SK-N-SH (cell line): Measurements from ENCODE around the gene SEC24D. TPM values are rescaled to one million over a fixed set of nuclear protein-coding genes. Genes with fewer than 3 reads are reported as not detected.

Experiments
- CTCF ChIA-PET: fragments of 300-600, 350-600 bp; formaldehyde crosslinking; extraction: SDS; loops from one replicate; lab custom pipeline; 2021; lab: Yijun Ruan, JAX
- POLR2A ChIA-PET: fragments of 350-600 bp; sonication (Branson Sonifier 250); formaldehyde crosslinking; extraction: SDS; loops from one replicate; lab custom pipeline; 2020; ENCODE audit warnings: antibody characterized with exemption, inconsistent platforms; lab: Yijun Ruan, JAX
- DNase-seq: peaks from one replicate; pipeline ENCODE4 v3.0.0; 2012
- H2AFZ ChIP-seq: fragments of 200-600 bp; sonication (generic); 2 replicates; pipeline ENCODE4 v1.8.1; 2016; ENCODE audit warnings: antibody characterized with exemption, mild to moderate bottlenecking, low read depth
- H3F3A ChIP-seq: fragments of 200-600 bp; sonication (generic); replicated peaks from 2 replicates; pipeline ENCODE3; 2016; ENCODE audit warnings: antibody characterized with exemption, mild to moderate bottlenecking; ENCODE audit not compliant: insufficient read depth
- H3K27ac ChIP-seq, 2 experiments: fragments of 200-500 bp in 1 of 2; fragments of 200-600 bp in 1 of 2; sonication (Bioruptor generic) in 1 of 2; sonication (generic), shearing (Covaris generic) in 1 of 2; 2 replicates each; pipeline versions ENCODE4 v1.5.1 to v1.6.1; 2014 to 2016; ENCODE audit warnings: low read depth in 2 of 2, inconsistent platforms in 1 of 2, low read length in 1 of 2, mild to moderate bottlenecking in 1 of 2, mixed read lengths in 1 of 2
- H3K27me3 ChIP-seq: fragments of 200-600 bp; sonication (generic), shearing (Covaris generic); 2 replicates; pipeline ENCODE4 v1.6.1; 2016; ENCODE audit warnings: mixed run types; ENCODE audit not compliant: insufficient read depth
- H3K36me3 ChIP-seq, 2 experiments: fragments of 200-500 bp in 1 of 2; fragments of 200-600 bp in 1 of 2; sonication (Bioruptor generic) in 1 of 2; sonication (generic) in 1 of 2; replicated peaks in 1 of 2; 2 replicates each; pipeline versions ENCODE3 to v1.5.1; 2014 to 2016; ENCODE audit warnings: low read length in 1 of 2, mild to moderate bottlenecking in 1 of 2; ENCODE audit not compliant: insufficient read depth in 2 of 2, control insufficient read depth in 1 of 2
- H3K4me1 ChIP-seq, 2 experiments: fragments of 200-500 bp in 1 of 2; fragments of 200-600 bp in 1 of 2; sonication (Bioruptor generic) in 1 of 2; sonication (generic), shearing (Covaris generic) in 1 of 2; 2 replicates each; pipeline versions ENCODE4 v1.5.1 to v1.6.1; 2014 to 2016; ENCODE audit warnings: low read depth in 1 of 2, low read length in 1 of 2, mixed run types in 1 of 2; ENCODE audit not compliant: insufficient read depth in 2 of 2, control insufficient read depth in 1 of 2
- H3K4me2 ChIP-seq: fragments of 200-600 bp; sonication (generic), shearing (Covaris generic); 2 replicates; pipeline ENCODE4 v1.6.1; 2017; ENCODE audit warnings: mixed run types
- H3K4me3 ChIP-seq, 2 experiments: fragments of 200-500 bp in 1 of 2; fragments of 200-600 bp in 1 of 2; sonication (Bioruptor generic) in 1 of 2; sonication (generic), shearing (Covaris generic) in 1 of 2; 2 replicates each; pipeline versions ENCODE4 v1.5.1 to v1.8.1; 2014 to 2016; ENCODE audit warnings: low read depth in 2 of 2, inconsistent platforms in 1 of 2, low read length in 1 of 2, mild to moderate bottlenecking in 1 of 2, mixed read lengths in 1 of 2, moderate library complexity in 1 of 2
- H3K79me2 ChIP-seq: fragments of 200-600 bp; sonication (generic); 2 replicates; pipeline ENCODE4 v1.8.1; 2017; ENCODE audit warnings: mild to moderate bottlenecking; ENCODE audit not compliant: insufficient read depth
- H3K9ac ChIP-seq: fragments of 200-600 bp; sonication (generic); 2 replicates; pipeline ENCODE4 v1.6.1; 2017; ENCODE audit warnings: mixed run types
- H3K9me2 ChIP-seq: fragments of 200-600 bp; sonication (generic); 2 replicates; pipeline ENCODE4 v1.6.1; 2017; ENCODE audit warnings: mixed run types
- H3K9me3 ChIP-seq: fragments of 200-600 bp; sonication (generic); 2 replicates; pipeline ENCODE4 v1.6.1; 2017; ENCODE audit warnings: mixed run types, mild to moderate bottlenecking, moderate library complexity
- H4K20me1 ChIP-seq: fragments of 200-600 bp; sonication (generic); 2 replicates; pipeline ENCODE4 v1.6.1; 2017; ENCODE audit warnings: mild to moderate bottlenecking, mixed run types; ENCODE audit not compliant: insufficient read depth
- CHD2 ChIP-seq: fragments of 150-350 bp; IDR thresholded peaks from 2 replicates; pipeline ENCODE4 v1.6.1; 2018; ENCODE audit warnings: low read length; ENCODE audit not compliant: partially characterized antibody
- ELF1 ChIP-seq: IDR thresholded peaks from 2 replicates; pipeline ENCODE4 v1.4.0; 2012
- EP300 ChIP-seq, 2 experiments: IDR thresholded peaks; 2 replicates each; pipeline versions ENCODE4 v1.4.0 to v1.6.1; 2012; ENCODE audit warnings: borderline replicate concordance in 1 of 2, low read depth in 1 of 2, low read length in 1 of 2
- FOXJ3 ChIP-seq: sonication (generic); formaldehyde crosslinking; IDR thresholded peaks from 2 replicates; pipeline ENCODE4 v1.5.1; 2020; ENCODE audit warnings: mild to moderate bottlenecking, missing genetic modification reagents
- IRF3 ChIP-seq: fragments of 150-350 bp; IDR thresholded peaks from 2 replicates; pipeline ENCODE4 v1.6.1; 2016; ENCODE audit warnings: mild to moderate bottlenecking, low read depth, low read length
- MEF2A ChIP-seq: IDR thresholded peaks from 2 replicates; pipeline ENCODE4 v1.4.0; 2012; ENCODE audit warnings: low read depth, borderline replicate concordance
- NFIC ChIP-seq: IDR thresholded peaks from 2 replicates; pipeline ENCODE4 v1.4.0; 2012; ENCODE audit warnings: borderline replicate concordance
- NRF1 ChIP-seq: IDR thresholded peaks from 2 replicates; pipeline ENCODE4 v1.6.1; 2012; ENCODE audit warnings: low read depth, mild to moderate bottlenecking, low read length
- PBX3 ChIP-seq: IDR thresholded peaks from 2 replicates; pipeline ENCODE4; 2012
- POLR2AphosphoS5 ChIP-seq: IDR thresholded peaks from 2 replicates; pipeline ENCODE4 v1.6.1; 2012; ENCODE audit warnings: low read depth, low read length
- RAD21 ChIP-seq: IDR thresholded peaks from 2 replicates; pipeline ENCODE4 v1.6.1; 2012; ENCODE audit warnings: mild to moderate bottlenecking, low read length
- RXRA ChIP-seq: IDR thresholded peaks from 2 replicates; pipeline ENCODE4 v1.4.0; 2012; ENCODE audit warnings: low read depth, mild to moderate bottlenecking, borderline replicate concordance
- SIN3A ChIP-seq: IDR thresholded peaks from 2 replicates; pipeline ENCODE4 v1.6.1; 2012; ENCODE audit warnings: low read depth, mild to moderate bottlenecking, low read length, moderate library complexity, borderline replicate concordance
- SMC3 ChIP-seq: IDR thresholded peaks from 2 replicates; pipeline ENCODE4 v1.6.1; 2012; ENCODE audit warnings: low read depth, low read length, improper control_type of control experiment
- USF1 ChIP-seq: IDR thresholded peaks from 2 replicates; pipeline ENCODE4 v1.4.0; 2012; ENCODE audit warnings: low read depth, borderline replicate concordance
- ZBTB33 ChIP-seq: IDR thresholded peaks from 2 replicates; pipeline ENCODE4 v1.4.0; 2012; ENCODE audit warnings: low read depth, borderline replicate concordance
- WGBS: methylation state at CpG from one replicate; pipeline ENCODE4 v1.1.6; 2017; ENCODE audit warnings: low lambda C conversion rate; 5-methylcytosine and 5-hydroxymethylcytosine counted together
- polyA plus RNA-seq, 3 experiments: library from polyadenylated mRNA; depleted of rRNA; stranded (reverse); fragments of >200 nt; gene quantifications; 2 replicates each; pipeline ENCODE4 v1.2.3, GENCODE V29; 2012
- TF ChIP-seq, protein P1 (sequence below): IDR thresholded peaks from 2 replicates; pipeline ENCODE4 v1.6.1; 2012; ENCODE audit warnings: mild to moderate bottlenecking, low read depth, low read length, moderate library complexity
- TF ChIP-seq, protein P2 (sequence below): fragments of 200-600 bp; sonication (generic); IDR thresholded peaks from 2 replicates; pipeline ENCODE4 v1.6.1; 2017; ENCODE audit warnings: antibody characterized with exemption, mild to moderate bottlenecking, moderate library complexity

The SEC24D gene
- polyA plus RNA-seq, 1 of the 3 experiments (the other 2 are of a cell fraction), result 32.2 TPM

DNA sequence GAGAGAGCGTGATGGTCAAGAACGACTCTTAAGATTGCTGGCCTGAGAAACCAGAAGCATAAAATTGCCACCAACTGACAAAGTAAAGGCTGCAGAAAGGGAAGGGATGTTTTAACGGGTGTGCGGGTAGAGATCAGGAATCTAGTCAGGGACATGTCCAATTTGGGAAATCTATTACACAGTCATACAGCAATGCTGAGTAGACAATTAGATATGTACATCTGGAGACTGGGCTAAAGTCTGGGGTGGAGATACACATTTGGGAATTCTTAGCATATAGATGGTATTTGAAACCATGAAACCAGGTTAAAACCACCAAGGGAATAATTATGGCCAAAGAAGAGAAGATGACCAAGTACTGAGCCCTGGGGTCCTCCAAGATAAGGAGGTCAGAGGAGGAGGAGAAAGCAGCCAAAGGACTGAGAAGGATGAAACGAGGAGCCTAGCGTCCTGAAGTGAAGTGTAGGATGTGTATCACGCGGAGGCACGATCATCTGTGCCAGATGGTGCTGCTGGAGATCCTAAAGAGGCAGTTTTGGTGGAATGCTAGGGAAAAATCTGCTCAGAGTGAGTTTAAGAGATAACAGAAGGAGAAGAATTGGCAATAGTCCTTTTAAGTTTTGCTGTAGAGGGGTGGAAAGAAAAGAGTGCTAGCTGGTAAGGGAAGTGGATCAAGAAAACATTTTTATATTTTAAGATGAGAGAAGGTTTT is 36.5 kb downstream of the SEC24D start:
- CTCF ChIA-PET, result no interaction called here
- no peak overlapping the region for H2AFZ ChIP-seq
- H3K27me3 ChIP-seq, result no peaks in the 10 kb centered on the region
- WGBS, result 95% methylated on average over 9 of the region's 9 CpGs
- H3K4me2 ChIP-seq, result no peak overlapping the region
- peaks cover 7% of the 10 kb centered on the region; the same call in 1 of the 2 replicates for H4K20me1 ChIP-seq
- no peak for DNase-seq
- TF ChIP-seq CHD2, result no peak
- no peak for TF ChIP-seq RAD21
- TF ChIP-seq RXRA, result no peak
- TF ChIP-seq FOXJ3, result no peak
- no peak for TF ChIP-seq SMC3
- no peak for TF ChIP-seq USF1
- TF ChIP-seq IRF3, result no peak
- TF ChIP-seq PBX3, result no peak
- no peak for TF ChIP-seq ZBTB33
- TF ChIP-seq, protein P1, sequence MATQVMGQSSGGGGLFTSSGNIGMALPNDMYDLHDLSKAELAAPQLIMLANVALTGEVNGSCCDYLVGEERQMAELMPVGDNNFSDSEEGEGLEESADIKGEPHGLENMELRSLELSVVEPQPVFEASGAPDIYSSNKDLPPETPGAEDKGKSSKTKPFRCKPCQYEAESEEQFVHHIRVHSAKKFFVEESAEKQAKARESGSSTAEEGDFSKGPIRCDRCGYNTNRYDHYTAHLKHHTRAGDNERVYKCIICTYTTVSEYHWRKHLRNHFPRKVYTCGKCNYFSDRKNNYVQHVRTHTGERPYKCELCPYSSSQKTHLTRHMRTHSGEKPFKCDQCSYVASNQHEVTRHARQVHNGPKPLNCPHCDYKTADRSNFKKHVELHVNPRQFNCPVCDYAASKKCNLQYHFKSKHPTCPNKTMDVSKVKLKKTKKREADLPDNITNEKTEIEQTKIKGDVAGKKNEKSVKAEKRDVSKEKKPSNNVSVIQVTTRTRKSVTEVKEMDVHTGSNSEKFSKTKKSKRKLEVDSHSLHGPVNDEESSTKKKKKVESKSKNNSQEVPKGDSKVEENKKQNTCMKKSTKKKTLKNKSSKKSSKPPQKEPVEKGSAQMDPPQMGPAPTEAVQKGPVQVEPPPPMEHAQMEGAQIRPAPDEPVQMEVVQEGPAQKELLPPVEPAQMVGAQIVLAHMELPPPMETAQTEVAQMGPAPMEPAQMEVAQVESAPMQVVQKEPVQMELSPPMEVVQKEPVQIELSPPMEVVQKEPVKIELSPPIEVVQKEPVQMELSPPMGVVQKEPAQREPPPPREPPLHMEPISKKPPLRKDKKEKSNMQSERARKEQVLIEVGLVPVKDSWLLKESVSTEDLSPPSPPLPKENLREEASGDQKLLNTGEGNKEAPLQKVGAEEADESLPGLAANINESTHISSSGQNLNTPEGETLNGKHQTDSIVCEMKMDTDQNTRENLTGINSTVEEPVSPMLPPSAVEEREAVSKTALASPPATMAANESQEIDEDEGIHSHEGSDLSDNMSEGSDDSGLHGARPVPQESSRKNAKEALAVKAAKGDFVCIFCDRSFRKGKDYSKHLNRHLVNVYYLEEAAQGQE, result no peak
- TF ChIP-seq, protein P2, sequence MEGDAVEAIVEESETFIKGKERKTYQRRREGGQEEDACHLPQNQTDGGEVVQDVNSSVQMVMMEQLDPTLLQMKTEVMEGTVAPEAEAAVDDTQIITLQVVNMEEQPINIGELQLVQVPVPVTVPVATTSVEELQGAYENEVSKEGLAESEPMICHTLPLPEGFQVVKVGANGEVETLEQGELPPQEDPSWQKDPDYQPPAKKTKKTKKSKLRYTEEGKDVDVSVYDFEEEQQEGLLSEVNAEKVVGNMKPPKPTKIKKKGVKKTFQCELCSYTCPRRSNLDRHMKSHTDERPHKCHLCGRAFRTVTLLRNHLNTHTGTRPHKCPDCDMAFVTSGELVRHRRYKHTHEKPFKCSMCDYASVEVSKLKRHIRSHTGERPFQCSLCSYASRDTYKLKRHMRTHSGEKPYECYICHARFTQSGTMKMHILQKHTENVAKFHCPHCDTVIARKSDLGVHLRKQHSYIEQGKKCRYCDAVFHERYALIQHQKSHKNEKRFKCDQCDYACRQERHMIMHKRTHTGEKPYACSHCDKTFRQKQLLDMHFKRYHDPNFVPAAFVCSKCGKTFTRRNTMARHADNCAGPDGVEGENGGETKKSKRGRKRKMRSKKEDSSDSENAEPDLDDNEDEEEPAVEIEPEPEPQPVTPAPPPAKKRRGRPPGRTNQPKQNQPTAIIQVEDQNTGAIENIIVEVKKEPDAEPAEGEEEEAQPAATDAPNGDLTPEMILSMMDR, result no peak
- TF ChIP-seq ELF1, result no peak
- TF ChIP-seq MEF2A, result no peak
- no peak for TF ChIP-seq NRF1
- no peak for TF ChIP-seq EP300 (IDR thresholded peaks at IDR 0.05; ENCODE audit: borderline replicate concordance in 1 of 2, low read depth in 1 of 2, low read length in 1 of 2)
- no peak for TF ChIP-seq NFIC
- no peak for TF ChIP-seq POLR2AphosphoS5
- TF ChIP-seq SIN3A, result no peak
- TF ChIP-seq, all 33 proteins: peak for 0
- peaks cover 85 to 87% of the 10 kb centered on the region in 2 experiments for H3K36me3 ChIP-seq
- H3K9me3 ChIP-seq, result no peaks in the 10 kb centered on the region
- no peaks in the 10 kb centered on the region for H3K9me2 ChIP-seq
- no peak overlapping the region; a peak in 1 of 4 replicates for H3K27ac ChIP-seq
- no peak overlapping the region for H3K9ac ChIP-seq
- H3F3A ChIP-seq, result peaks cover 14% of the 10 kb centered on the region
- no peak overlapping the region for H3K4me3 ChIP-seq
- POLR2A ChIA-PET, result no interaction called here
- peaks cover 4% of the 10 kb centered on the region in 2 experiments; a peak in 3 of 4 replicates for H3K4me1 ChIP-seq
- H3K79me2 ChIP-seq, result peaks cover 78% of the 10 kb centered on the region
